Measurements from ENCODE around the gene KCNJ12.
"Not testable (repeated sequence)": the region's sequence is repeated elsewhere in the genome, so short reads cannot be mapped to it uniquely, and the experiment has no call there.

Gene KCNJ12

DNA sequence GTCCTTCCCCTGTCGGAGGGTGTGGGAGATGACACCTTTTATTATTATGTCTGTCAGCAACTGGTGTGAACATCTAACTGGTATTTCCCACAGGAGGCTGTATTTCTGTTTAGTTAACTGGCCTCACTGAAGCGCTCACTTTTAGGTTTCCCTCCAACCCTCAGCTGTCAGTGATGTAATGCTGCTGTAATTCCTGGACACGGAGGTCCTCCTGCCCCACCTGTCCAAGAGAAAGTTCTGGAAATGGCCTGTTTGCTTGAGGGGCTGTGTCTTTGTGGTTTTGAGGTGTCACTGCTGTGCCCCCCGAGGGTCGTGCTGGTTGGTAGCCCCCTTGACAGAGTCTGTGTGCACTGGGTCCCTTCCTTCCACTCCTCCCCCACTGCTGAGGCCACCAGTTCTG lies 11.5 kb downstream of the KCNJ12 start:
- DNase-seq (ENCODE audit: low spot score): peak; percentile 13

DNA sequence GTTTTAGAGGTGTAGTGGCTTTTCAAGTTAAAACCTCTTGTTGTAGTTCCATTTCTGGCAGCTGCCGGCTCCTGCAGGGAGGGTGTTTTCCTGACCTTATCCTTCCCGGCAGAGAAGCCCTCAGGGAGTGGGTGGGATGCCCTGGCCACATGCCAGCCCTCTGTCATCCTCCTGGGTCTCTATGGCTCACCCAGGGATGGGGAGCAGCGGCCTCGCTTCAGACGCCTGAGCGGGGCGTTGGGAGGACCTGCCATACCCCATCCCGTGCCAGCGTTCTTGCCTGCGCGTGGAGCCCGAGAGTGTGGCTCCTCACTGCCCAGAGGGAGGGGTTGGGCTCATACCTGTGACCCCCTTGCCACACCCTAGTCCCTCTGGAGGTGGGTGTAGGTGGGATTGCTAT lies 11.9 kb downstream of the KCNJ12 start:
- no peak for DNase-seq (ENCODE audit: low spot score)

DNA sequence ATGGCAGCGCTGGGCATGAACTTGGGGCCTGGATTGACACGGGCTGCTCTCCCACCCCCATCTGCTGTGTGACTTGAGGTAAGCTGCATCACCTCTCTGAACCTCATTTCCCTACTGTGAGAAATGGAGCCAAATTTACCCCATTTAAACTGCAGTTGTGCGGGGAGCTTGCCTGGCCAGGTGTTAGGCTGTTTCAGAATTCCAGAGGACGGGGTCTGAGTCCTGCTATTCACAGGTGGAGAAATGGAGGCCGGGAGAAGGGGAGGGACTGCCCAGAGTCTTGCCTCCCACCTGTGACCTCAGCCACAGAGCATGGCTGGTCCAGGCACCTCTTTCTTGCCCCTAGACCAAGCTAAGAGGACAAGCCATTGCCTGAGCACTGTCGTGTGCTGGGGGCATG lies 12.8 kb downstream of the KCNJ12 start:
- no peak for DNase-seq (ENCODE audit: low spot score)

DNA sequence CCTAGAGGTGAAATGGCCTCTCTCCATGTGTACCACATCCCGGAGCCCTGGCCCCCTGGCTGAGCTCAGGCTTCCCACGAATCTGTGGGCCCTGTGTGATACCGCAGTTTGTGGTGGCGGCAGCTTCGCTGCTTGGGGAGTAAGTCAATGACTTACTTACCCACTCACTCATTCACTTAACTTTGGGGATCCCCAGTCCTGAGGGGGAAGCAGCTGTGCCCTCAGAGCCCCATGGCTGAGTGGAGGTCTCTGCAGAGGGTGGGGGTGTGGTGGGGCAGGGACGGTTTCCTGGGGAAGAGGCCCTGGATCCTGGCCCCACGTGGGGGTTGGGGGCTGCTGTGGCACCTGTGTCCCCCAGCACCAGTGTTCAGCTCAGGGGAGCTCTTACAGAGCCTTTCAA lies 13.2 kb downstream of the KCNJ12 start:
- no peak for DNase-seq (ENCODE audit: low spot score)

DNA sequence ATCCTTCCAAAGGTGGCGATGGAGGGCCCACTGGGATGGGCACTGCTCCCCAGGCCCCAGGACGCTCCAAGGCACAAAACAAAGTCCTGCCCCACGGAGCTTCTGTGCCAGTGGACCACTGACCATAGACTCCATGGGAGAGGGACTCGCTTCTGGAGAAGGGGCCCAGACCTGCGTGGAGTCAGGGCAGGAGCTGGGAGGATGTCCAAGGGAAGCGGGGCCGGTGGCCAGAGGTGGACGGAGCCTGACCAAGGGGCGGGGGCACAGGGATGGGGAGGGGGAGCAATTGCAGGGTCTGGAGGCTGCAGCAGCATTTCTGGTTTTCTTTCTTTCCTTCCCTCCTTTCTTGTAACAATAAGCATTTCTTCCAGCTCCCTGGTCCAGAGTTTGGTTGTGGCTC lies 14.1 kb downstream of the KCNJ12 start:
- DNase-seq (ENCODE audit: low spot score): no peak

DNA sequence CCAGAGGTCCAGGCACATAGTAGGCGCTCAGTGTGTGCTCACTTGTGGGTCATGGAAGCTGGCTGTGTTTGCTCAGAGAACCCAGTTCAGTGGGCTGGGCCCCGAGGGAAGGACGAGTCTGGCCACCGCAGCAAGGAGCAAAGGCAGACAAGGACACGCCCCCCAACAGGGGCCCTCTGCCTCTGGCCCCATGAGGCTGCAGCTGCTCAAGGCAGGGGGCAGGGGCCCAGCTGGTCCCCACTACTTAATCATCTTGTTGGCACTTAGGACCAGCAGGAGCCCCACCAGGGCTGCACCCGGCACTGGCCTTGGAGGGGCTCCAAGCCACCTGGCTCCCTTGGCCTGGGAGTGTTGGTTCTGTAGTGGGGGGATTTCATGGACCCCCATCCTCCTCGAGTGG lies 16.1 kb downstream of the KCNJ12 start:
- DNase-seq (ENCODE audit: low spot score): no peak

DNA sequence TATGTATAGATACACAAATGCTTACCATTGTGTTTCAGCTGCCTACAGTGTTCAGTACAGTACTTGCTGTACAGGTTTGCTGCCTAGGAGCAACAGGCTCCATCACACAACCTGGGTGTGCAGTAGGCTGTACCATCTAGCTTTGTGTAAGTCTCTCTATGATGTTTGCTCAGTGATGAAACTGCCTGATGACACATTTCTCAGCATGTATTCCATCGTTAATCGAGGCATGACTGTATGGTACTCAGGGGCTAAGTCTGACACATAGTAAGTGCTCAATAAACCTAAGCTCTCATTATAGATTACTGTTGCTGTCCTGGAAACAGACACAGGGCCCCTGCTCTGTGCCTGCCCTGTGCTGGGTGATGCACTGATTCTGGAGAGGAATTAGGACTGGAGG lies 18.1 kb downstream of the KCNJ12 start:
- no peak for DNase-seq (ENCODE audit: low spot score)

DNA sequence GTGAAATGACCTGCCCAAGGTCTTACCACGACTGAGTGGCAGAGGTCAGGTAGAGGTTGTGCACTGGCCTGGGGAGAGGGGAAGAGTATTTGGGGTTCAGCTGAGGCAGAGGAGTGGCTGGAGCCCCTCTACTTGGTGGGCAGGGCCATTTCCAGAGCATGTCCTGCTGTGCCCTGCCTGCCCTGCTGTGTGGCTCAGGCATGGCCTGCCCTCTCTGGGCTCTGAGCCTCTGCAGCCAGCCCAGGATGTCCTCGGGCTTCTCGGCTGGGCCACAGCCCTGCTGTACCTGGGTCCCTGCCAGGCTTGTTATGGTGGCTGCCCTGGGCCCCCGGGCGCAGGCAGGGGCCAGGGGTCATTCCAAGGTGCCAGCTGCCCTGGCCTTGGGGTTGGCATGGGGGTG lies 19.6 kb downstream of the KCNJ12 start:
- no peak for DNase-seq (ENCODE audit: low spot score)

DNA sequence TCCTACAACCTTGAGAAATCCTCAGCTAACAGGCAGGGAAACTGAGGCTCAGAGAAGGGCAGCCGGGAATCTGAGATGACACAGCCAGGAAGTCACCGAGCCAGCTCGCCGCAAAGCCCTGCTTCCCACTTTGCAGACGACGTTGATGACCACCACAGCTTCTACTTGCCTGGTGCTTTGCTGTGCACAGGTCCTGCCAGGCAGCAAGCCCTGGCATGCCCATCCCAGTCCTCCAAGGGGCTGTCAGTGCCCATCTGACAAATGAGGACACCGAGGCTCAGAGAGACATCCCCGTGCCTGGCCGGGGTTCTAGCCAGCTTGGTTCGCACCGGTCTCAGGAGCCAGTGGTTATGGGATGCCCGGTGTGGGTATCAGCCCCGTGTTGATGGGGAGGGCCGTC lies 20.1 kb downstream of the KCNJ12 start:
- DNase-seq (ENCODE audit: low spot score): no peak

DNA sequence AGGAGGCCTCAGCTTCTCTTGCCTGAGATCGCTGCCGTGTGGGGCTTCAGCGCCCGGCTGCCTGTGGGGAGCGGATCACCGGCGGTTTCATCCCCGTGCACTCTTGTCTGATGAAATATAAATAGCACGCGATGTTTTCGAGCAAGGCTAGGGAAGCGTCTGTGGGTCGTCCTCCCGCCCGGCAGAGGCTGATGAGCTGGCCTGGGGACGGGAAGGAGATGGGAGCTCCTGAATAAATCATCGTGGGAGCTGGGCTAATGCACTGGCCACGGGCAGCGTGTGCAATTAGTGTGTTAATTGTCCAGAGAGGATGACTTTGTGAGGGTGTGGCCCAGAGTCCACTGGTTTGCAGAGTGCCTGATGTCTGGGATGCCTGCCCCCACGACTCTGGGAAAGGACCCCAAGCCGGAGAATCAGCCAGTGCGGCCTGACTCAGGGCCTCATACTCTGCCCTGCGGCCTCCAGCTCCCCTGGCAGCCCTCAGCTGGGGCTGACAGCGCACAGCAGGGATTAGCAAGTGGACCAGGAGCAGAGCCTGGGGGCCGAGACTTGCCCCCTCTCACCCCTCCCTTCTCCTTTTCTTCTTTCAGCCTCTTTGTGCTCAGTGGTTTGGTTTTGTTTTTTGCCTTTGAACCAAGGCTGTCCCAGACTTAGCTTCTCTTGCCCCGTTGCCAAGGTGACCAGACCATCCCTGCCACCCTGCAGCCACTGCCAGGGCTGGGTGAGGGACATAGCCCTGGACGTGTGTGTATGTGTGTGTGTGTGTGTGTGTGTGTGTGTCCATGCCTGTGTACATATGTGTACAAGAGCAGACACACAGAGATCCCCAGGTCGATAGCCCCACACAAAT lies 21.4 kb downstream of the KCNJ12 start:
- DNase-seq (ENCODE audit: low spot score): no peak

DNA sequence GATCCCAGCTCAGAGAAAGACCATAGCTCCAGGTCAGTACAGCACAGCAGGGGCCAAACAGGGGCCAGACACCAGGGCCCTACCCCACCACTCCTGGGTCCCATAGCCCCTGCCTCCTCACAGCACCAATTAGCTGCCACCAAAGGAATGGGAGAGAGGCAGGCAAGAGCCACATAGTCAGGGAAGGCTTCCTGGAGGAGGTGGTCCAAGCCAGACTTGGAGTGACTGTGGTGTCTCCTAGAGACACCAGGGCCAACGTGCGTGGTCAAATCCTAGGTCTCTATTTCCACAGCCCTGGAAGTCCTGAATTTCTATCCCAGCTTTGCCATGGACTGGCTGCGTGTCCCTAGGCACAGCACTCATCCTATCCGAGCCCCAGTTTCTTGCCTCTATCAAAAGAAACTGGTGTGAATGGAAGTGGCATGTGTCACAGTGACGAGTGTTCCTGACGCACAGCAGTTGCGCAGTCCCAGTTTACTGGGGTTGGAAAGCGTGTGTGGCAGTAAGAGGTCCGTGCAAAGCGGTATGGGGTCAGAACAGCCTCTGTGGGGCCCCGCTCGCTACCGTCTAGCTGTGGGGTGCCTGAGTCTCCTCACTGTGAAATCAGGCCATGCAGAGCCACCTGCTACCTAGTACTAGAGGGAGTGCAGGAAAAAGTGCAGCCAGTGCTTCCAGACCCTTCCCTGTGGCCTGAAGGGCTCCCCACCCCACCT lies 23.5 kb downstream of the KCNJ12 start:
- DNase-seq (ENCODE audit: low spot score): no peak

DNA sequence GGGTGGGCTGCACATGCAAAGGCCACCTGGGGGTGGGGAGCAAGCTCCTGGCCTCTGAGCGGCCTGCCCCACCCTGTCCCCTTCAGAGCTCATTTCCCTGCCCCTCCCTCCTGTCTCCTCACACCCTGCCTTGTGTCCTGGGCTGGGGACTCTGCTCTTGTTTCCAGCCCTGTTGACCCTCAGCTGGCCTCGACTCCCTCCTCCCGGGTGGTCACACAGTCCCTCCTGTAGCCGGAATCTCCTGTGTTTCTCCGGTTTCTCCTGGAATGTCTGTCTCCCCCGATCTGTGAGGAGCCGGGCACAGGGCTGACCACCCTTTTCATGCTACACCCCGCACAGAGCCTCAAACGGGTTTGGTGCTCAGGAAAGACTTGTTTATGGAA lies 24.0 kb downstream of the KCNJ12 start:
- DNase-seq (ENCODE audit: low spot score): not testable (repeated sequence)

DNA sequence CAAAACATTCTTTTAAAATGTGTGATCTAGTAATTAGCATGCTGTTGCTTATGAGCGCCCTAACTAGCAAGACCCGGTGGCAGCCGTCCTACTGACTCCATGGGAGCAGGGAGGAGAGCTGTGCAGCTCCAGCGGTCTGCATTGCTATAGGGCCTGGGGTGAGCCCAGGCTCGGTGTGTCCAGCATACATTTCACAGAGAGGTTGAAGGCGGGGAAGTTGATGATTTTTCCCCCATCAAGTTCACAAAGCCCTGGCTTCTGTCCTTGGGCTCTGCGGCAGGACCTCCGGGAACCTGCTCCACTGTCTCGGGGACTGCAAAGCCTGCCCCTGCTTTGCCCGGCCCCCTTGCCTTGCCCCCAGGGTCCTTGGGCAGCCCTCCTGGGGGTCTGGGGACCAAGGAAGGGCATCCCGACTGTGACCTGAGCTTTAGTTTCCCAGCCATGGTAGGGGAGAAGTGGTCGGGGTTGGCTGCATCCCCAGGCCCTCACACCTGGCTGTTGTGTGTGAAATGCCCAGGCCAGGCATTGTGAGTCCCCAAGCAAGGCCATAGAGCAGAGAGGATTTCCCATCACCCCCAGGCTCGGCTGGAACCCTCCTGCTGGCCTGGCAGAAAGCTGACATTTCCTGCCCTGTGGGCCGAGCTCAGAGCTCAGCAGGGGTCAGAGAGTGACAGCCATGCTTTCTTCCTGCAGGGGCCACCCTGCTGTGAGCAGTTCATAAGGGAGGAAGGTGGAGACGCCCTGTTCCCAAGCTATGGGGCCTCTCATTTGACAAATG lies 24.8 kb downstream of the KCNJ12 start:
- DNase-seq (ENCODE audit: low spot score): no peak

DNA sequence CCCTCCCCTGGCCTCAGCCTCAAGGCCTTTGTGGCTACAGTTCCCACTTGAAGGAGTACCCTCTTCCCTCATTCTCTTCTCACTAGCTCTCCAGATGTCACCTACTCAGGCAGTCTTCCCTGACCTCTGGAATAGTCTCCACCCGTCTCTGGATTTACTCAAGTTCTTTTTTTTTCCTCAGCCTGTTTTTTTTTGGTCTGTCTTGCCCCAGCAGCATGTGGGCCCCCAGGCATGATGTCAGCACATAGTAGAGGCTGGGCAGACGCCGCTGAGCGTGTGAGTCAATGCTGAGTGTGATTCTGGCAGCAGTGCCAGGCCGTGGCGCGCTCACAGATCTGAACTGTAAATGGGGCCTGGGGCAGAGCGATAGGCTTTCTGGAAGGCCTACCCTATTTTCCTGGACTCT lies 26.0 kb downstream of the KCNJ12 start:
- DNase-seq (ENCODE audit: low spot score): not testable (repeated sequence)

DNA sequence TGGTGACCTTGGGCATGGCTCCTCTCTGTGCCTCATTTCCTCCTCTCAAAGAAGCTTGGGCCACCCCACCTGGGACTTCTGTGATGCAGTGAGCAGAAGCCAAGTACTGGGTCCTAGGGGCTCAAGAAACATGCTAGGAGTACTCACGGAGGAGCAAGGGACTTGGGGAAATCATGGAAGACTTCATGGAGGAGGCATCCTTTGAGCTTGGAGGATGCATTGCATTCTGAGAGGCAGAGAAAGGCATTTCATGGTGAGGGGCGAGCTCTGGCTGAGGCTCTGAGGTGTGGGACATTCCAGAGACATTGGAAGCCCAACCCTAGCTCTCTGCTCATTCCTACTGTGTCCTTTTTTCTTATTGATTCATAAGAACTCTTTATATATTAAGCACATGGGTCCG lies 26.8 kb downstream of the KCNJ12 start:
- not testable (repeated sequence) for DNase-seq (ENCODE audit: low spot score)

DNA sequence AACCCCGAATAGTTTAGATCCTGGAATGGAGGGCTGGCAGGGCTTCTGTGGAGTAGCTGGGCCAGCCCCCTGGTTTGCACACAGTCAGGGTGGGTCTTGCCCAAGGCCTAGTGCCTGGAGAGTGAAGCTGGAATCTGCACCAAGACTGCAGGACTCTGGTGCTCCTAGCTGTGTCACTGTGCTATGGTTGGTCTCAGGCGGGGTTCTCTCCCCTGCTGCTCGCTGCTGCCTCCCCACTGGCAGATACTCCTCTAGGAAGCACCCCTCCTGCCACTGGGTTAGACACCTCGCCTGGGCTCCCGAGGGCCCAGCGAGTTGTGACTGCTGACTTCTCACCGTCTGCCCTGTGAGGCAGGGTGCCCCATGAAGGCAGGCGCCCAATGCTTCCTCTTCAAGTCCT lies 27.9 kb downstream of the KCNJ12 start:
- not testable (repeated sequence) for DNase-seq (ENCODE audit: low spot score)

DNA sequence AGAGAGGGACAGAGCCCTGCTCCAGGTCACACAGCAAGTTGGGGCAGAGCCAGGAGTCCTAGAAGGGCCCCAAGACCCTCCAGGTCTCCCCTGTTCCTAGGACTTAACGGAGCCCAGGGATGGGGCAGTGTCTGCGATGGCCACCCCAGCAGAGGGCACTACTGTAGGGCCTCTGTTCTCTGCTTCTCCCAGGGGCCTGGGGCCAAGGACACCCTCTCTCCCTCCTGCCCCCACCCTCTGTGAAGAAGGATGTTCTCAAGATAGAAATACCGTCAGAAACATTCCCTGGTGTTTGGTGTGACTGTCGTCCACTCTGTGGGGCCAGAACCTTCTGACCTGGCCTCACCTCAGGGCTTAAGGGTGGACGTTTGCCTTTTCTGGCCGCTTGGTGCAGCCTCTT lies 28.4 kb downstream of the KCNJ12 start:
- not testable (repeated sequence) for DNase-seq (ENCODE audit: low spot score)

DNA sequence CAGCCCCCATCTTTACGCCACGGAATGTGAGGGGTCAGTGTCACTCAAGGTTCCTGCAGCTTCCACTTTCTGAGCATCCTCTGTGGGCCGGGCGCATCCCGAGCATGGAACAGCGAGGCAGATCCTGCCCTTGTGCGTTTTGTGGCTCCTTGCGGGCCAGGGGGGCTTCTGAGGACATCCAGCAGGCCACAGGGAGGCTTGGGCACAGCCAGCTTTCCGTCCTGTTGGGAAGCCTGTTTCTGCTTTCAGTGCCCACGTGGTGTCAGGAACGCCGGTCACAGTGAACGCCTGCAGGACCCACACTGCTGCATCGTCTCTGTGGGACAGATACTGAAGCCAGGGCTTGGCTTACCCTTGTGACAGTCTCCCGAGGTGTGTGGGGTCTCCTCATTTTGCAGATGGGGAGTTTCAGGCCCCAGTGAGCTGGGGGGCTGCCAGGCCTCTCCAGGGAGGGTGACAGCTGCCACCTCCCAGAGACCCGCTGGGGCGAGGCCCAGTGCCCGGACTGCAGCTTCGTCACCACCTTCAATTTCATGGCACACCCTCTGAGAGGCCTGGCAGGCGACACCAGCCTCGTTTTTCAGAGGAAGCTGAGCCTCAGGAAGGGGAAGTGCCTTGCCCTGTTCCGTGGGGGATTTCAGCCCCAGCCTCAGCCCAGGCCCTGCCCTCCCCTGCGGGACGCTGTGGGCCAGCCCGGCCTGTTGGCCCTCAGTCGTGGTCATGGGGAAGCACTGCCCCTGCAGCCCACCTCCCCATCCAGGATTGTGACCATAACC lies 29.0 kb downstream of the KCNJ12 start:
- DNase-seq (ENCODE audit: low spot score): not testable (repeated sequence)

DNA sequence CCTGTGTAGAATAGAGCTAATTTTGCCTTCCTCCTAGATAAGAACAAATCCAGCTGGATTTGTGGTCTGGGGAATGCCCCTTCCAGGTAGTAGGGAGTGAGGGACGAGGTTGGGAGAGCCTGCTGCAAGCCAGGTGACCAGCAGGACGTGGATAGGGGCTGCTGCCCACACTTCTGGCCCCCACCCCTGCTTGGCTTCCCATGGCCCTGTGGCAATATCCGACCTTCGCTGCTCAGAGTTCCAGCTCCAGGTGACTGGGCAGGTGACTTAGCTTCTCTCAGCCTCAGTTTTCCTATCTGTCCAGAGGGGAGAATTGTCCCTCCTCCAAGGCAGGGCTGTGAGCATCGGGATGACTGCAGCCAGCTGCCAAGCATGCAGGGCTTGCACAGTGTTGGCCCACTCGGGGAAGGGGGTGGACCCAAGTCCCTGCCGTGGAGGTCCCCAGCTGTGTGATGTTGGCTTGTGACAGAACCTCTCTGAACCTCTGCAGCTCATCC lies 29.8 kb downstream of the KCNJ12 start:
- not testable (repeated sequence) for DNase-seq (ENCODE audit: low spot score)

DNA sequence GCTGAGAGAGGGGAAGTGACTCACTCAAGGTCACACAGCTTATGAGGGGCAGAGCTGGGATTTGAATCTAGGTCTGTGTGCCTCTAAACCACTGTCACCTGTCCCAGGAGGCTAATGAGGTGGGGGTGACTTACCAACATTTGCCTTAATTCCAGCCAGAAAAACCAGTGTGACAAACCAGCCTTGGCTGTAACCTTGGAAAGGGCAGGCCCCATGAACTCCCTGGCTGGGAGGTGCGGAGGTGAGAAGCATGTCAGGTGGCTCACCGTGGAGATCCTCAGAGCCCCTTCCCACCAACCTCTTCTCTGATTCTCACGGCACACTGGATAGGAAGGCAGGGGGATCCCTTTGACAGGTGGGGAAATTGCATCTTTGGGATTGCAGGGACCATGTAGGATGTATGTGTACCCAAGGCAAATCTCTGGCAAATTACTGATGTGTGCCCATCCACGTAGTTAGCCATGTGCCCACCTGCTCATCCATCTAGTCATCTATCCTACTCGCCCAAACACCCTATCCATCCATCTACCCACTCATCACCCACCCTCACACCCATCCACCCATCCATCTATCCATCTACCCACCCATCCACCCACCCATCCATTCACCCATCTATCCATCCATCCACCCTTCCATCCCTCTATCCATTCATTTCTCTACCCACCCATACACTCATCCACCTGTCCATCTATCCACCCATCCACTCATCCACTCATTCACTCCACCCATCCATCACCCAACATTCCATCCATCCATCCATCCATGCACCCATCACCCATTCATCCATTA lies 30.7 kb downstream of the KCNJ12 start:
- DNase-seq (ENCODE audit: low spot score): not testable (repeated sequence)

DNA sequence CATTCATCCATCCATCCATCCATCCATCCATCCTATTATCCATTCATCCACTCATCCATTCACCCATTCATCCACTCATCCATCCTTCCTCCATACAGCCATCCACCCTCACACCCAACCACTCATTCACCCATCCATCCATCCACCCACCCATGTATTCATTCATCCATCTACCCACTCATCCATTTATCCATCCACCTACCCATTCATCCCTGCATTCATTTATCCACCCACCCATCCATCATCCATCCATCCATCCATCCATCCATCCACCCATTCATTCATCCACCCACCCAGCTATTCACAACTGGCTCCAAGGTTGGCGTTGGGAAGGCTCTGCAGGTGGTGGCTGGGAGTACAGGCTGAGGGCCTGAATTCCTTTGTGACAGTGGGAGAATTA lies 31.6 kb downstream of the KCNJ12 start:
- DNase-seq (ENCODE audit: low spot score): not testable (repeated sequence)
